Fibroblast of skin of right quadriceps (primary cell): ENCODE results near the gene L3MBTL4.
A peak's percentile ranks its signal among the peaks of the same experiment; 100 is the strongest.
"Not testable (repeated sequence)": the region's sequence is repeated elsewhere in the genome, so short reads cannot be mapped to it uniquely, and the experiment has no call there.

Experiments
- DNase-seq: peaks from one replicate; pipeline ENCODE4 v3.0.0-alpha.2; 2013

L3MBTL4 gene

DNA sequence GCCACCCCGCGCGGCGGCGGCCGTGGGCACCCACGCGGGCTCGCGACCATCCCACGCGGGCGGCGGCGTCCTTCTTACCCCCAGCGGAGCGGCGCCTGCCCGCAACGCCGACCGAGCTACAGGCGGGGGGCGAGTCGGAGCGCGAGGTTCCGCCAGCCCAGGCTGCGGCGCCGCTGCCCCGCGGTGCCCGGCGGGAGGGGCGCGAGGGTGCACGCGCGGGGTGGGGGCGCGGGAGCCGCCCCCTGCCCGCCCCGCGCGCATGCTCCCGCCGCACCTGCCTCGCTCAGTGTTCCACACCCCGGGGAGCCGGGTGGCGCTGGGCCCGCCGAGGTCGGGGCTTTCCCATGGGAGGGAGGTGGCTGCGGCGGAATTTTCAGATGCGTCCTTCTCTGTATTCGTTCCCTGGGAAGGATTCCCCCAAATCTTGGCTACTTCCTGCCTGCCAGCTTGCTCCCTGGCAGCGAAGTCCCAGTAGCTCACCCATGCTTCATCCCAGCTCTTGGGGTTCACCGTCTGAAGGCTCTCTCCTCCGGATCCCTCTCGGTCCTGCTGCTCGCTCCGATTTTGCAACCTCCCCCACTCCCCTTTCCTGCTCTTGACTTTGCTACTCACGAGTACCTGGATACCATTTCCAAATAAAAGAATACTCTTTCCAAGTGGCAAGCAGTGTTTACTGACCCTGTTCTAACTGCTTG lies at the start of gene L3MBTL4:
Gene L3MBTL4, minus strand, starts transcription at position 189 of the 695 bp plus-strand sequence. CDS start 103,286 bp downstream, outside the sequence.
- DNase-seq, result no peak

- DNase-seq, result no peak
These were observed 37.5 kb upstream of the L3MBTL4 start for GRCh38 chr18:6452194-6452593.

GRCh38 chr18:6449213-6449612 lies 34.5 kb upstream of the L3MBTL4 start:
- DNase-seq, result no peak

- peak; percentile 2 for DNase-seq
These were observed 29.9 kb upstream of the L3MBTL4 start for GRCh38 chr18:6444466-6445228.

DNA sequence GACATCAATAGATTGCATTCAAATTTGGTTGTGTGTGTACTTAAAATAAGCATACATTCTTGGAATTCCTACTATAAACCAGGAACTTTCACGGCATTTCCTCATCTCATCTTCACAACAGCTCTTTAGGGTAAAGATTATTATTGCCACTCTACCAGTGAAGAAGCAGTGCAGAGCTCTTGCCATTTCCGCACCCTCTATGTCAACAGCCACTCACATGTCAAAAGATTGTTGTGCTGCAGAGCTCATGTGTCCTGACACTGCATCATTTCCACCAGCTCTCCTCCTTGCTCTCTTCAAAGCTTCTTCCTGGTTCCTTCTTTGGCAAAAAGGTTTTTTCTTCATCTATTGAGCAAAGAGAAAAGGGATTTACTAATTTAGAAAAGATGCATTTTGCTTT lies 26.5 kb upstream of the L3MBTL4 start:
- DNase-seq, result peak; percentile 5

GRCh38 chr18:6437937-6438818 lies 23.5 kb upstream of the L3MBTL4 start:
- no peak for DNase-seq

- DNase-seq, result no peak
These were observed 21.0 kb upstream of the L3MBTL4 start for GRCh38 chr18:6435731-6436130.

- no peak for DNase-seq
These were observed 20.4 kb upstream of the L3MBTL4 start for GRCh38 chr18:6434987-6435709.

DNA sequence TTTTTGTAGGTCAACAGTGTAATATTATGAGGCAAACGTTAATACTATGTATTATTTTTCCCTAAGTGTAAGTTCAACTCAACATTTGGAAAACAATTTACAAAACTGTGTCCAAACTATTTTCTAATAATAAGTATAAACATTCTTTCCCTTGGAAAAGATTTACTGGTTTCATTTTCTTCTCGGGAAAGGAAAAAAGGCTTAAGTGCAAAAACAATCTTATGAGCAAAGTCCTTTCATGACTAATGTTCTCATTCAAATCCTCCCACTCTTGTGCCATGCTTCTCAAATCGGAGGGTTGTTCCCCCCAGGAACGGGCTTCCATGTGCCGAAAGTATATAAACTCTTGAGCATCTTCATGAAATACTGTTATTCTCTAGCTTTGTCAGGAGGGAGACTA lies 19.8 kb upstream of the L3MBTL4 start:
- DNase-seq, result no peak

DNA sequence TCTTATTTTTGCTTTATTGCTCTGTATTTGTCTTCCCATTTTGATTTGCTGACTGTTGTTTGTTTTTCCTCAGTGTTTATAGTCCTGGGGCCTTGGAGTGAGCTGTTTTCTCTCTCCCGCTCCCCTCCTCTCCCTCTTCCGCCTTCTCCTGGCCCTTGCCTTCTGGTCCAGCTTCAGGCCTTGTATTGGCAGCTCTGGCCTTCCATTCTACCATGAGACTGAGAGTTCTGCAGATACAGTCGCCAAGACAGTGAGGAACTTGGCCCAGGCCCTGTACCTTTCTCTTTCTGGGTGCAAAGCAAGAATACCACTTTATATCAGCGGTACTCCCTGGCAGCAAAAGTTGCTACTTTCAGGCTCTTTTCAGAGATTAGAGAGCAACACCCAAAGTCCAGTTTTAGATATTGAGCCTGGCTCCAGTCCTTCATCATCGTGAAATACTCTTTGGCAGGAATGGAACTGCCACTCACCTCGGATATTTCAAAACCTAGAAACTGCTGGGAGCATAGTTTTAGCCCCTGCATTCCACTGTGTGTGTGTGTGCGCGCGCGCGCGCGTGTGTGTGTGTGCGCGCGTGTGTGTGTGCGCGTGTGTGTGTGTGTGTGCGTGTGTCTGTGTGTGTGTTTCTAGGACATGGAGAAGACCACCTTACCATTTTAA lies 17.1 kb upstream of the L3MBTL4 start:
- DNase-seq, result no peak

- no peak for DNase-seq
These were observed 14.2 kb upstream of the L3MBTL4 start for GRCh38 chr18:6428851-6429395.

- no peak for DNase-seq
These were observed 12.6 kb upstream of the L3MBTL4 start for GRCh38 chr18:6427286-6427685.

DNA sequence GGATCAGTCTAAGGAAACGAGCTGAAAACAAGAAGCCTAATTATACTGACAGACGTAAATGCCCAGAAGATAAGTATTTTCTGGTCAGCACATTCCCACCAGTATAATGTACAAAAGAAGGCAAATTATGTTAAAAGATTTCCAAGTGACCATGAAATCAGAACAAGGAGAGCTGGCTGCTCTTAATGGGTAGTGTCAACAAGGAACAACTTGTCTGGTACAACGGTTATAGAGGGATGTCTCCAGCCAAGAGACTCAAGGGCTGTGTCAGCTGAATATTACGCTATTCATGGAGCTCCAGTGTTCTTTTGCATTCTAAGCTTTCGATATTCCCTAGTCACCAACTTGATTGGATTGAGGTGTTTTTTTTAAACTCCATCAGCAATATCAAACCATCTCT lies 8.6 kb upstream of the L3MBTL4 start:
- no peak for DNase-seq

DNA sequence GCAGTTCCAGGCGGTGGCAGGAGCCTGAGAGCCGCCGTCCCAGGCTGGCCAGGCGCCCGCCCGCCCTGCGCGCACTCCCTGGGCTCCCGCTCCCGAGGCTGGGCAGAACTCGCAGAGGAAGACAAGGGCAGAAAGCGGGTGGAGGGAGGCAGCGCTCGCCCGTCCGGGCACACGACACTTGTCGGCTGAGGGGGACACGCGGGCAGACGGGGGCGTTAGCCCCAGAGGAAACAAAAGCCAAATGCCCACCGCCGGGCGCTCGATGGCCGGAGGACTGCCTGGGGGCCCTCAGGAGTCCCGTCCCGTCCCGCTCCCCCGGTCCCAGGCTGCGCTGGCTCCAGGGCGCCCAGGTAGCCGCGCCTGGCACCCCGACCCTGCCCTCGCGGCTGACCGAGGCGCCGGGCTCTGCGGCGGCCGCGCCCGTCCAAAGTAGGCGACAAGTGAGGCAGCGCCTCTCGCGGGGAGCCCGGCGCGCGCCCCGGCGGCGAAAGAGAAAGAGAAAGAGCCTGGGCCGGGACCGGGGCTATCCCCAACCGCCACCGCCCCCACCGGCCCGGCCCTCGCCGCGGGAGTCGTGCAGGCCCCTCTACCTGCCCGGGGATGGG lies 491 bp downstream of the L3MBTL4 start:
- peak; percentile 9 for DNase-seq

DNA sequence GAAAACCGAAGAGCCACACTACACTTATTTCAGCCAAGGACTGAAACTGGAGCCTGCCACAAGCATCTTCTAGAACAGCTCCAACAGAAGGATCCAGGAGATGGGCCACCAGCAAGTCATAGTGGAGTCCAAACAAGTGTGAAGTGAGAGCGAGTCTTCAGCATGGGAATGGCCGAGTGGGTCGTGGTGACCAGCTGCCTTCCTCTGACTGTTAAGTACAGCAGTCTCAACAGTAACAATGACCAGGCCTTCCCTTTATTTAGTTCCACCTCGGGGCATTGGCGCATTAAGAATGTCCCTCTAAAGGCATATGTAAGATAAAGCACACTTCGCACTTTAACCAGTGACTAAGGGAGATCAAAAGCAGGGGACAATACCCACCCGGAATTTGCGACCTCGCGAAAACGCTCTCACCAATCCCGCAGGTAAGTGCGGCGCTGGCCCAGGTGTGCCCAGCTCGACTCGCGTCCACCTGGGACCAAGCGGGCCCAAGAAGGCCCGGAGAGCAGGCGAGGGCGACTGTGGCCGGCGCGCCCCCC lies 1.1 kb downstream of the L3MBTL4 start:
- no peak for DNase-seq

- DNase-seq, result no peak
These were observed 1.7 kb downstream of the L3MBTL4 start for GRCh38 chr18:6412933-6413472.

- DNase-seq, result no peak
These were observed 3.3 kb downstream of the L3MBTL4 start for GRCh38 chr18:6411382-6411781.

DNA sequence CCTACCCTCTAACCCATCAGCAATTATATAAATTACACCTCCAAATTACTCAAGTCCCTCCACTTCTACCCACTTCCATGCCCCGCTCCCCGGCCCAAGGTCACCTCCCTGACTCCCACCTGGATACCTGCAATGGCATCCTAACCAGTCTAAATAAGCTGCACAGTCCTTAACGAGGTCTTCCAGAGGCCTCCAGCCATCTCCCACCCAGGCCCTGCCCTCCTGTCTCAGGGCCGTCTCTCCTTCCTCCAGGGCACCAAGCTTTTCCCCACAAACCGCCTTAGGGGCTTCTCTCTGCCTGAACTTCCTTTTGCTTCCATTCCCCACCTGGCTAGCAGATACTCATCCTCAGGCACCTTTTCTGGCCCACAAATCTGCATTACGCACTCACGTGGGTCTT lies 4.8 kb downstream of the L3MBTL4 start:
- DNase-seq, result no peak

- not testable (repeated sequence) for DNase-seq
These were observed 6.2 kb downstream of the L3MBTL4 start for GRCh38 chr18:6408543-6408942.

- DNase-seq, result no peak
These were observed 7.7 kb downstream of the L3MBTL4 start for GRCh38 chr18:6406910-6407470.
